Smooth muscle cell (in vitro differentiated cells): ENCODE results near the gene NELL1. TPM values are rescaled to one million over a fixed set of nuclear protein-coding genes. Genes with fewer than 3 reads are reported as not detected.

Source experiments
- DNase-seq: peaks from one replicate; lab custom pipeline; 2025; ENCODE audit not compliant: unreplicated experiment; lab: John Stamatoyannopoulos, UW
- H2AFZ ChIP-seq: fragments of 200-600 bp; sonication (generic); 2 replicates; pipeline ENCODE4 v1.6.0; 2016; ENCODE audit warnings: antibody characterized with exemption, low read depth, mild to moderate bottlenecking
- H3F3A ChIP-seq: fragments of 200-600 bp; sonication (generic); 2 replicates; pipeline ENCODE4 v1.6.0; 2017; ENCODE audit warnings: antibody characterized with exemption, low read depth
- H3K27ac ChIP-seq: fragments of 200-600 bp; sonication (generic); 2 replicates; pipeline ENCODE4 v1.5.1; 2016; ENCODE audit warnings: low read depth, mild to moderate bottlenecking
- H3K27me3 ChIP-seq: fragments of 200-600 bp; sonication (generic); 2 replicates; pipeline ENCODE4 v1.6.1; 2016; ENCODE audit warnings: low read depth, mild to moderate bottlenecking
- H3K36me3 ChIP-seq: fragments of 200-600 bp; sonication (generic); 2 replicates; pipeline ENCODE4 v1.5.1; 2016; ENCODE audit warnings: low read depth
- H3K4me1 ChIP-seq: fragments of 200-600 bp; sonication (generic); 2 replicates; pipeline ENCODE4 v1.5.1; 2016; ENCODE audit warnings: low read depth
- H3K4me2 ChIP-seq: fragments of 200-600 bp; sonication (generic); 2 replicates; pipeline ENCODE4 v1.6.0; 2016; ENCODE audit warnings: mild to moderate bottlenecking
- H3K4me3 ChIP-seq: fragments of 200-600 bp; sonication (generic); 2 replicates; pipeline ENCODE4 v1.5.1; 2016; ENCODE audit warnings: mild to moderate bottlenecking
- H3K79me2 ChIP-seq: fragments of 200-600 bp; sonication (generic); 2 replicates; pipeline ENCODE4 v1.6.0; 2016; ENCODE audit warnings: low read depth, mild to moderate bottlenecking
- H3K9ac ChIP-seq: fragments of 200-600 bp; sonication (generic); 2 replicates; pipeline ENCODE4 v1.6.0; 2016; ENCODE audit warnings: low read depth
- H3K9me3 ChIP-seq: fragments of 200-600 bp; sonication (generic); replicated peaks from 2 replicates; pipeline ENCODE4 v1.5.1; 2016; ENCODE audit warnings: low read depth
- H4K20me1 ChIP-seq: fragments of 200-600 bp; sonication (generic); 2 replicates; pipeline ENCODE4 v1.6.0; 2016; ENCODE audit warnings: low read depth
- WGBS: methylation state at CpG from one replicate; pipeline ENCODE4 v1.1.7; 2016; ENCODE audit warnings: low lambda C conversion rate; 5-methylcytosine and 5-hydroxymethylcytosine counted together
- polyA plus RNA-seq: library from polyadenylated mRNA; unstranded; fragments of >200 nt; fragmentation: Nextera tagmentation; extraction: Ambion mirVana; gene quantifications from 2 replicates; pipeline ENCODE4 v1.2.1, GENCODE V29; 2016
- total RNA-seq: library from RNA; depleted of rRNA; stranded (reverse); fragments of >200 nt; gene quantifications from 2 replicates; pipeline ENCODE4 v1.2.3, GENCODE V29; 2014
- TF ChIP-seq, protein P1 (sequence below): fragments of 200-600 bp; sonication (generic); IDR thresholded peaks from 2 replicates; pipeline ENCODE4 v1.5.1; 2017; ENCODE audit warnings: borderline replicate concordance, mild to moderate bottlenecking, antibody characterized with exemption; ENCODE audit not compliant: insufficient read depth, poor library complexity, severe bottlenecking

NELL1 gene
- total and polyA plus RNA-seq, 2 experiments from 2014 or later = not detected

- Histone ChIP-seq H3K4me3 (no peak overlapping the region), H4K20me1 (no peaks in the 10 kb centered on the region), H2AFZ (no peak overlapping the region), H3K79me2 (no peaks in the 10 kb centered on the region), H3K4me2 (no peak overlapping the region), H3F3A (no peaks in the 10 kb centered on the region), H3K9ac (no peak overlapping the region), H3K27ac (no peak overlapping the region), H3K9me3 (no peaks in the 10 kb centered on the region), H3K36me3 (no peaks in the 10 kb centered on the region), H3K27me3 (no peaks in the 10 kb centered on the region), H3K4me1 (no peaks in the 10 kb centered on the region)
- DNase-seq = no peak
- 83% methylated on average over 13 of the region's 13 CpGs for WGBS
- TF ChIP-seq, protein P1, sequence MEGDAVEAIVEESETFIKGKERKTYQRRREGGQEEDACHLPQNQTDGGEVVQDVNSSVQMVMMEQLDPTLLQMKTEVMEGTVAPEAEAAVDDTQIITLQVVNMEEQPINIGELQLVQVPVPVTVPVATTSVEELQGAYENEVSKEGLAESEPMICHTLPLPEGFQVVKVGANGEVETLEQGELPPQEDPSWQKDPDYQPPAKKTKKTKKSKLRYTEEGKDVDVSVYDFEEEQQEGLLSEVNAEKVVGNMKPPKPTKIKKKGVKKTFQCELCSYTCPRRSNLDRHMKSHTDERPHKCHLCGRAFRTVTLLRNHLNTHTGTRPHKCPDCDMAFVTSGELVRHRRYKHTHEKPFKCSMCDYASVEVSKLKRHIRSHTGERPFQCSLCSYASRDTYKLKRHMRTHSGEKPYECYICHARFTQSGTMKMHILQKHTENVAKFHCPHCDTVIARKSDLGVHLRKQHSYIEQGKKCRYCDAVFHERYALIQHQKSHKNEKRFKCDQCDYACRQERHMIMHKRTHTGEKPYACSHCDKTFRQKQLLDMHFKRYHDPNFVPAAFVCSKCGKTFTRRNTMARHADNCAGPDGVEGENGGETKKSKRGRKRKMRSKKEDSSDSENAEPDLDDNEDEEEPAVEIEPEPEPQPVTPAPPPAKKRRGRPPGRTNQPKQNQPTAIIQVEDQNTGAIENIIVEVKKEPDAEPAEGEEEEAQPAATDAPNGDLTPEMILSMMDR = no peak
Observed at GRCh38 chr11:20762116-20762844, 92.9 kb downstream of the NELL1 start.

DNA sequence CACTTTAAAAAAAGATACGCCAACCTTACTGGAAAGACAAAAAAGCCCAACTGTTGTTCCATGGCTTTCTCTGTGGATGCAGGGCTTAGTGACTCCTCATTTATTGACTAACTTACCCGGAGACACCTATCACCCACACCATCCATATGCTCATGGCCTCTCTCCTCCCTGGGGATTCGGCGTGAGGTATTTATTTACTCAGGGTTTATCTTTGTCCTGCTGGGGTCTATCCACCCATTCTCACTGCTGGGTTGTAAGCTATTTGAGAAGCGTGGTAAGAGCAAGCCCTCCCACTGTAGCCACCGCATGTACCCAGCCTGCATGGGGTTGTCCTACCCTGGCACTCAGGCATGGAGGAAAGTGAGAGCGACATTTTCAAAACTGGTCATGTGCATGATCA lies 93.6 kb downstream of the NELL1 start:
- H3K4me2 ChIP-seq = no peak overlapping the region
- no peak overlapping the region for H3K27ac ChIP-seq
- DNase-seq = no peak
- no peaks in the 10 kb centered on the region for H3K36me3 ChIP-seq
- no peaks in the 10 kb centered on the region for H4K20me1 ChIP-seq
- no peaks in the 10 kb centered on the region for H3K9me3 ChIP-seq
- no peaks in the 10 kb centered on the region for H3K27me3 ChIP-seq
- H2AFZ ChIP-seq = no peak overlapping the region
- H3K79me2 ChIP-seq = no peaks in the 10 kb centered on the region
- H3K4me1 ChIP-seq = no peaks in the 10 kb centered on the region
- H3K9ac ChIP-seq = no peak overlapping the region
- H3F3A ChIP-seq = no peaks in the 10 kb centered on the region
- H3K4me3 ChIP-seq = no peak overlapping the region
- 79% methylated on average over 7 of the region's 7 CpGs for WGBS
- TF ChIP-seq, protein P1 = no peak

DNA sequence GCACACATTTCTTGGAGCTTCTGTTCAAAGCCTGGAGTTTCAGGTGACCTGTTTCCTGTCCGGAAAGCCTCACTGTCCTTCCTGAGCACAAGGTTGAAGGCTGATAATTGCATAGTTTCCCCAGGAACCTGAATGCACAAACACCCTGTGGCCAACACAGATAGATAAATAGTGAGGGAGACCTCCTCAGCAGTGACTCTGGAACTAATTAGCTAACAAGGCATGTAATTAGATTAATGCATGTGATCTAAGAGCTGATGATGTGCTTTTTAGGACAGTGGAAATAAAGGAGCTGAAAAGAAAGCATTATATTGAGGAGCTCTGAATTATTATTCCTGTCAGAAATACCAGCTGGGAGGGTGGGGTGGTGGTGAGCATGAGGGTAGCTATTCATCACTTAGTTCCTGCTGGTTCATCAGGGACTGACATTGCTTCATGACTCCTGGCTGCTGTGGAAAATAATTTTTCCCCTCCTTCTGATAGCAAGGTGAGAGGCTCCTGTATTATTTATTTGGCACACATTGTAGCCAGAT lies 101.1 kb downstream of the NELL1 start:
- Histone ChIP-seq H3K4me2 (no peak overlapping the region), H4K20me1 (no peaks in the 10 kb centered on the region), H3K4me1 (no peaks in the 10 kb centered on the region), H3F3A (no peaks in the 10 kb centered on the region), H3K27ac (no peak overlapping the region), H3K9me3 (no peaks in the 10 kb centered on the region), H3K27me3 (no peaks in the 10 kb centered on the region), H2AFZ (no peak overlapping the region), H3K4me3 (no peak overlapping the region), H3K9ac (no peak overlapping the region), H3K36me3 (no peaks in the 10 kb centered on the region), H3K79me2 (no peaks in the 10 kb centered on the region)
- TF ChIP-seq, protein P1 = no peak
- 78% methylated on average over 1 of the region's 1 CpG for WGBS
- no peak for DNase-seq

DNA sequence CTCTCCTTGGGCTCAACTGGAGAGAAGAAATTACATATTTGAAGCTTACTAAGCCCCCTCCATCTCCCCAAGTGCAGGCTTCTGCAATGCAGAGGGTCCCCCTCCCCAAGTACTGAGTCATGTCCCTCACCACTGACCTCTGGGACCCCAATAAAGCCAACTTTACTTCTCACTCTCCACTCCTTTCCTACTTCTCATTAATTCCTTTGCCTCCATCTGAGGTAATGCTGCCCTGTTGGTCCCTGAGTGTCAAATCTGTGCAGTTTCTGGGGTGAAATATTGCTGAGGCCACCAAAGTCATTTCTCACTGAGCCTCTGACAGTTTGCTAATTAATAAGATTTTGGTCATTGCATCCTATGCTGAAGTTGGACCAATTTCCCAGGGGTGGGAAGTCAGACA lies 101.6 kb downstream of the NELL1 start:
- Histone ChIP-seq H4K20me1 (no peaks in the 10 kb centered on the region), H3K36me3 (no peaks in the 10 kb centered on the region), H3K27me3 (no peaks in the 10 kb centered on the region), H3K4me2 (no peak overlapping the region), H3K9me3 (no peaks in the 10 kb centered on the region), H3K4me3 (no peak overlapping the region), H2AFZ (no peak overlapping the region), H3K9ac (no peak overlapping the region), H3F3A (no peaks in the 10 kb centered on the region), H3K4me1 (no peaks in the 10 kb centered on the region), H3K79me2 (no peaks in the 10 kb centered on the region), H3K27ac (no peak overlapping the region)
- no peak for DNase-seq
- TF ChIP-seq, protein P1 = no peak
